HEK293 (cell line): ENCODE data around the gene ZRANB1.
A peak's percentile ranks its signal among the peaks of the same experiment; 100 is the strongest.

ENCODE experiments used
- CTCF ChIA-PET: fragments of 350-600 bp; formaldehyde crosslinking; extraction: SDS; loops from one replicate; lab custom pipeline; 2021; ENCODE audit warnings: antibody characterized with exemption; lab: Yijun Ruan, JAX
- POLR2A ChIA-PET: fragments of 300-600 bp; formaldehyde crosslinking; extraction: SDS; loops from one replicate; lab custom pipeline; 2020; ENCODE audit warnings: antibody characterized with exemption, inconsistent platforms; lab: Yijun Ruan, JAX
- H3K27ac ChIP-seq: fragments of 200-500 bp; sonication (Bioruptor generic); 2 replicates; pipeline ENCODE4 v1.5.1; 2014; ENCODE audit warnings: low read depth, low read length, control low read depth, inconsistent platforms; ENCODE audit errors: extremely low read depth
- H3K36me3 ChIP-seq, 2 experiments: fragments of 200-500 bp in 1 of 2; sonication (Bioruptor generic) in 1 of 2; 1 replicate in 1 of 2; 2 replicates in 1 of 2; pipeline ENCODE4 v1.5.1; 2014 to 2017; ENCODE audit warnings: inconsistent platforms in 2 of 2, low read length in 2 of 2; ENCODE audit not compliant: control insufficient read depth in 2 of 2, insufficient read depth in 1 of 2
- H3K4me1 ChIP-seq: fragments of 200-500 bp; sonication (Bioruptor generic); 2 replicates; pipeline ENCODE4 v1.5.1; 2014; ENCODE audit warnings: mild to moderate bottlenecking, low read length, inconsistent platforms; ENCODE audit not compliant: control insufficient read depth, insufficient read depth
- H3K4me3 ChIP-seq: 2 replicates; pipeline ENCODE4 v1.5.1; 2011; ENCODE audit warnings: low read depth, mild to moderate bottlenecking, control low read depth, low read length, moderate library complexity
- H3K9me3 ChIP-seq: fragments of 200-500 bp; sonication (Bioruptor generic); 2 replicates; pipeline ENCODE4 v1.5.1; 2014; ENCODE audit warnings: low read depth, low read length, inconsistent platforms; ENCODE audit not compliant: control insufficient read depth, insufficient read depth
- ATF2 ChIP-seq: fragments of 450-650 bp; formaldehyde crosslinking; IDR thresholded peaks from 2 replicates; pipeline ENCODE4 v1.5.1; 2016; ENCODE audit warnings: missing biosample characterization, missing genetic modification characterization, low read depth
- GLIS2 ChIP-seq: fragments of 450-650 bp; formaldehyde crosslinking; IDR thresholded peaks from 2 replicates; pipeline ENCODE4 v1.5.1; 2016; ENCODE audit warnings: missing biosample characterization, missing genetic modification characterization
- PRDM2 ChIP-seq: fragments of 450-650 bp; formaldehyde crosslinking; IDR thresholded peaks from 2 replicates; pipeline ENCODE4 v1.5.1; 2016; ENCODE audit warnings: missing biosample characterization, missing genetic modification characterization, borderline replicate concordance
- SALL2 ChIP-seq: fragments of 450-650 bp; formaldehyde crosslinking; IDR thresholded peaks from 2 replicates; pipeline ENCODE4 v1.5.0; 2017; ENCODE audit warnings: missing biosample characterization, mild to moderate bottlenecking, missing genetic modification characterization, borderline replicate concordance
- TRIM28 ChIP-seq: IDR thresholded peaks from 2 replicates; pipeline ENCODE4 v1.6.1; 2011; ENCODE audit warnings: low read length, control low read depth, borderline replicate concordance
- ZBTB48 ChIP-seq: fragments of 450-650 bp; formaldehyde crosslinking; IDR thresholded peaks from 2 replicates; pipeline ENCODE4 v1.5.1; 2016; ENCODE audit warnings: missing biosample characterization, missing genetic modification characterization
- ZNF140 ChIP-seq: fragments of 450-650 bp; formaldehyde crosslinking; IDR thresholded peaks from 2 replicates; pipeline ENCODE4 v1.5.1; 2016; ENCODE audit warnings: missing biosample characterization, missing genetic modification characterization
- ZNF16 ChIP-seq: fragments of 450-650 bp; formaldehyde crosslinking; IDR thresholded peaks from 2 replicates; pipeline ENCODE4 v1.5.1; 2016; ENCODE audit warnings: low read depth, missing biosample characterization, missing genetic modification characterization
- ZNF175 ChIP-seq: fragments of 450-650 bp; formaldehyde crosslinking; IDR thresholded peaks from 2 replicates; pipeline ENCODE4 v1.5.1; 2016; ENCODE audit warnings: missing biosample characterization, missing genetic modification characterization
- ZNF24 ChIP-seq: fragments of 450-650 bp; formaldehyde crosslinking; IDR thresholded peaks from 2 replicates; pipeline ENCODE4 v1.5.1; 2016; ENCODE audit warnings: missing biosample characterization, missing genetic modification characterization
- ZNF248 ChIP-seq: fragments of 450-650 bp; formaldehyde crosslinking; IDR thresholded peaks from 2 replicates; pipeline ENCODE4 v1.5.1; 2017; ENCODE audit warnings: missing biosample characterization, missing genetic modification characterization
- ZNF341 ChIP-seq: fragments of 450-650 bp; formaldehyde crosslinking; IDR thresholded peaks from 2 replicates; pipeline ENCODE4; 2016; ENCODE audit warnings: low read depth, missing biosample characterization, missing genetic modification characterization
- ZNF513 ChIP-seq: fragments of 450-650 bp; IDR thresholded peaks from 2 replicates; pipeline ENCODE4 v1.5.1; 2018; ENCODE audit warnings: missing biosample characterization, missing genetic modification characterization
- ZNF548 ChIP-seq: fragments of 450-650 bp; formaldehyde crosslinking; IDR thresholded peaks from 2 replicates; pipeline ENCODE4 v1.5.1; 2016; ENCODE audit warnings: missing biosample characterization, missing genetic modification characterization
- ZNF558 ChIP-seq: fragments of 450-650 bp; formaldehyde crosslinking; IDR thresholded peaks from 2 replicates; pipeline ENCODE4 v1.5.1; 2016; ENCODE audit warnings: missing biosample characterization, missing genetic modification characterization
- ZNF585B ChIP-seq: fragments of 450-650 bp; formaldehyde crosslinking; IDR thresholded peaks from 2 replicates; pipeline ENCODE4 v1.5.1; 2016; ENCODE audit warnings: missing biosample characterization, missing genetic modification characterization
- ZNF623 ChIP-seq: fragments of 450-650 bp; formaldehyde crosslinking; IDR thresholded peaks from 2 replicates; pipeline ENCODE4 v1.5.1; 2016; ENCODE audit warnings: missing biosample characterization, missing genetic modification characterization
- ZNF664 ChIP-seq: fragments of 450-650 bp; formaldehyde crosslinking; IDR thresholded peaks from 2 replicates; pipeline ENCODE4 v1.5.1; 2016; ENCODE audit warnings: missing biosample characterization, missing genetic modification characterization
- ZNF792 ChIP-seq: fragments of 450-650 bp; formaldehyde crosslinking; IDR thresholded peaks from 2 replicates; pipeline ENCODE4 v1.5.1; 2016; ENCODE audit warnings: missing biosample characterization, missing genetic modification characterization
- ZNF837 ChIP-seq: fragments of 450-650 bp; formaldehyde crosslinking; IDR thresholded peaks from 2 replicates; pipeline ENCODE4 v1.5.1; 2016; ENCODE audit warnings: missing biosample characterization, missing genetic modification characterization
- TF ChIP-seq, protein P1 (sequence below): fragments of 450-650 bp; formaldehyde crosslinking; IDR thresholded peaks from 2 replicates; pipeline ENCODE4; 2016; ENCODE audit warnings: missing biosample characterization, missing genetic modification characterization

The ZRANB1 gene

DNA sequence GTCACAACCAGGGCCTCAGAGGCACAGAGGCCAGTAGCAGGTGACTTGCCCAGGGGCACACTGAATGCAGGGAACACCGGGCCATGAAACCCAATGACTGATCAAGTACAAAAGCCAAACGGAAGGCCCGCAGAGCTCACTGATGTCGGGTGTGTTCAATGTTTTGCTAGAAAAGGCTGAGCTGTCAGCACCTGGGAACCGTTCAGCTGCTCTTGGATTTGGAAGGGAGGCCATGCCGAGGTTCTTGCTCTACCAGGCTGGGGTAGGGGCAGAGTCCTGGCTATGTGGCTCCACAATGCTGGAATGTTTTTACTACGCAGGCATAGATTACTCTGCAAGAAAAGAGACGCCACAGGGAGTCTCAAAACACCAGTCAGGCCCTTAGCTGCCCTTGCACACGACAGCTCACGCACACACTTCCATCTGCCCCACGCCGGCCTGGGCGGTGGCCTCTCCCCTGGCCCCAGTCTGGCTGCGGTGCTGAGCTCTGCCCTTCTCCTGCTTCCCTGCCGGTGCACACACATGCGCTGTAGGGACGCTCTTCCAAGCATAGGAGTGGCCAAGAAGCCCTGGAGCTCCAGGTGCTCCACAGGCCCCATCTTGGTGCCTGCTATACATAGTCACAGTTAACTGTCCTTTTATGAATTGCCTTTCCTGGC lies 79.9 kb downstream of the ZRANB1 start (continued):
- no peak for TF ChIP-seq PRDM2 (tag by site-specific recombination)
- TF ChIP-seq ZNF623 (tag by site-specific recombination) = no peak
- no peak for TF ChIP-seq ZNF140 (tag by site-specific recombination)
- TF ChIP-seq, protein P1, sequence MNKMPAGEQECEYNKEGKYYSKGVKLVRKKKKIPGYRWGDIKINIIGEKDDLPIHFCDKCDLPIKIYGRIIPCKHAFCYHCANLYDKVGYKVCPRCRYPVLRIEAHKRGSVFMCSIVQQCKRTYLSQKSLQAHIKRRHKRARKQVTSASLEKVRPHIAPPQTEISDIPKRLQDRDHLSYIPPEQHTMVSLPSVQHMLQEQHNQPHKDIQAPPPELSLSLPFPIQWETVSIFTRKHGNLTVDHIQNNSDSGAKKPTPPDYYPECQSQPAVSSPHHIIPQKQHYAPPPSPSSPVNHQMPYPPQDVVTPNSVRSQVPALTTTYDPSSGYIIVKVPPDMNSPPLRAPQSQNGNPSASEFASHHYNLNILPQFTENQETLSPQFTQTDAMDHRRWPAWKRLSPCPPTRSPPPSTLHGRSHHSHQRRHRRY (tag by site-specific recombination) = no peak
- no peak for TF ChIP-seq ZNF175 (tag by site-specific recombination)
- TF ChIP-seq ZNF664 = no peak
- TF ChIP-seq ATF2 (tag by site-specific recombination) = no peak
- no peak for TF ChIP-seq GLIS2

DNA sequence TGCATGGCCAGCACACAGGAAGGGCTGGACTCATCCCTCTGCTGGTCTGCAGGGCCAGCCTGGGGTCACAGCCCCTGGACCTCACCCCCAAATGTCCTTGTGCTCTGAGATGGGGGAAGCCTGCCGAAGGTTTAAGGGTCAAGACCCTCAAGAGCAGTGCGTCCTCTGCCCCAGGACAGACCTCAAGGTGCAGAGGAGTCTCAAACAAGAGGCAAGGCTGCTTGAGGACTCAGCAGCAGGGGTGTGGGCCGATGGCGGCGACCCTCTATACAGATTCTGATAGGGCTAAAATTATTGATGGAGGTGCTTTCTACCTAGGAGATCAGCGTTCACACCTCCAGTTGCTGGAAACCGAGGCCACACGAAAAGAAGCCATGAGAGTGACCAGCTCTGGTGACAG lies 80.7 kb downstream of the ZRANB1 start:
- H3K4me3 ChIP-seq = no peak overlapping the region
- CTCF ChIA-PET = no interaction called here
- H3K4me1 ChIP-seq = peaks cover 18% of the 10 kb centered on the region
- no peak for TF ChIP-seq ZNF558
- no peak for TF ChIP-seq SALL2 (tag by site-specific recombination)
- TF ChIP-seq ZBTB48 = no peak
- TF ChIP-seq ZNF341 = no peak
- no peak for TF ChIP-seq ZNF24 (tag by site-specific recombination)
- no peak for TF ChIP-seq ZNF248 (tag by site-specific recombination)
- no peak for TF ChIP-seq ZNF585B (tag by site-specific recombination)
- no peak for TF ChIP-seq TRIM28
- TF ChIP-seq ZNF16 (tag by site-specific recombination) = no peak
- TF ChIP-seq ZNF513 (tag by site-specific recombination) = no peak
- no peak for TF ChIP-seq ZNF837 (tag by site-specific recombination)
- no peak for TF ChIP-seq ZNF548 (tag by site-specific recombination)
- TF ChIP-seq ZNF792 (tag by site-specific recombination) = no peak
- TF ChIP-seq, all 188 proteins: peak for 0
- POLR2A ChIA-PET = no interaction called here
- Histone ChIP-seq H3K36me3 (peaks cover 0 to 35% of the 10 kb centered on the region in 2 experiments; a peak in 1 of 3 replicates), H3K9me3 (no peaks in the 10 kb centered on the region), H3K27ac (peak overlapping the region; percentile 83; the same call in 1 of the 2 replicates)
